ENCODE data around the gene TH.

GRCh38 chr11:2151500-2152257, 19.9 kb downstream of the TH start:
- TF ChIP-seq CTCF (conservative IDR thresholded peaks at IDR 0.05; ENCODE audit: low read depth in 2 of 2) (peak; percentile 82 to 84), POLR2AphosphoS5 (IDR thresholded peaks at IDR 0.05; ENCODE audit: low read depth) (no peak), REST (IDR thresholded peaks at IDR 0.05; ENCODE audit: unreplicated experiment) (no peak), EZH2phosphoT487 (IDR thresholded peaks at IDR 0.05; ENCODE audit: unreplicated experiment) (no peak), EZH2 (IDR thresholded peaks at IDR 0.05; ENCODE audit: low read depth, unreplicated experiment) (no peak), JUNB (IDR thresholded peaks at IDR 0.05; ENCODE audit: unreplicated experiment) (no peak), CREB1 (CRISPR knock-in tag; IDR thresholded peaks at IDR 0.05; ENCODE audit: low read depth) (no peak), STAT1 (IDR thresholded peaks at IDR 0.05; ENCODE audit: unreplicated experiment) (no peak), NANOG (IDR thresholded peaks at IDR 0.05; ENCODE audit: borderline replicate concordance) (no peak)

All from GM23338 (cell line).